Posterior vena cava (tissue), 2 donors: ENCODE data around the gene SLC2A9. TPM values are rescaled to one million over a fixed set of nuclear protein-coding genes. Genes with fewer than 3 reads are reported as not detected.

Experiments used
- DNase-seq: peaks from one replicate; pipeline ENCODE4 v3.0.0-alpha.2; 2020; ENCODE audit warnings: low spot score
- intact Hi-C, 2 donors: fragments of 100-400 bp; cut with DNase I; formaldehyde crosslinking; loops; one replicate each; pipeline versions ENCODE4 v1.14.1 to v1.14.2; 2022 to 2023
- long read RNA-seq, 2 donors: library from polyadenylated mRNA; unstranded; transcript quantifications; one replicate each; pipeline ENCODE4 v2.0.0, GENCODE V29; 2020 to 2021
- total RNA-seq, 2 donors: library from RNA; stranded (reverse); fragmentation: NEBNext Ultra II Directional; extraction: Animal tissue kit (Norgen Biotek cat#: 25700); gene quantifications; one replicate each; pipeline ENCODE4 v1.2.1, GENCODE V29; 2021
- donor health status: DM: yes; HTN: yes; CAD: no.
- donor health status: DM: yes; HTN: yes; CAD: no.

The SLC2A9 gene
- total RNA-seq = 10 to 100 TPM in 1 of 2 donors, 1 to 10 TPM in 1; 8.4 to 10.3 TPM
- long read RNA-seq, donor 1, partial matches to known transcripts = 0 of 5 reads
- long read RNA-seq, donor 1, other reads (novel, unspliced or antisense) = 5 of 5 reads
- long read RNA-seq, donor 2, partial matches to known transcripts = 2 of 9 reads
- long read RNA-seq, donor 2, other reads (novel, unspliced or antisense) = 4 of 9 reads

DNA sequence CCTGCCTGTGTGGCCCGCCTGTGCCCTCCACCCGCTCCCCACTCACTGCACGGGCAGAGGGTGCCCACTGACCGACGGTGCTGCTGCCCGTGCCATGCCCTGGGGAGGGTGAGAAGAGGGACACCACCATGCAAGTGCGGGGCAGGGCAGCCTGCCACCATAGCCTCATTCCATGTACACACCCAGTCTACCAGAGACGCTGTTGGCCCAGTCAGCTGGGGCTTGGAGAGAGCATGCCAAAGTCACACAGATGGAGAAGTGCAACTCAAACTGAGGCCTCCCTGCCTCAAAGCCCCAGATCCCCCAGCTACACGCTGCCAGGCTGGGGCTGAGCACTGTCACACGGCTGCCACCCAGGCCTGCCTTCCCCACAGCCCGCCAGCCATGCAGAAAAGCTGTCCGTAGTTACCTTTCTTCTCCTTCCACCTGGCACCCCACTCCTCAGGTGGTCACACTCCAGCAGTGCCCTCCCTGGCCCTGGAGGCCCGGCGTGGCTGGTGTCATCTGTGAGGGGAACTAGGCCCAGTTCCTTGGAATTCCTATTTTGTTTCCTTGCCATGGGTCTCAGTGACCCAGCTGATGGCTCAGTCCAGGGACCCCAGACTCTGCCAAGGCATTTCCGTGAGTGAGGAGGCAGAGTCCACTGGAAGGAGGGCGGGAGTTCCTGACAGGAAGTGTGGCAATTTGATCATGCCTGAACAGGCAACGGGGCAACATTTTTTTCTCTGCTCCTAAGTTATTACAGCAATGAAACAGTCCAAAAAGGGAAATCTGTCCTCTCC lies at the start of gene SLC2A9:
SLC2A9 (minus strand) TSS at position 627 of the 782 bp plus-strand sequence; CDS start at position 559, 68 bp downstream.
- no peak for DNase-seq
- intact Hi-C loops = no loop called here

- no peak for DNase-seq
- intact Hi-C loops = loop anchor here (10.0 kb wide), 1 partner anchor 304 kb away; no protein-coding TSS in a partner anchor
Measured at GRCh38 chr4:10069075-10069642, 47.9 kb upstream of the SLC2A9 start.

- intact Hi-C loops = loop anchor here (10.0 kb wide), 1 partner anchor 302 kb away; no protein-coding TSS in a partner anchor
- DNase-seq = no peak
Measured at GRCh38 chr4:10066670-10067651, 45.7 kb upstream of the SLC2A9 start.

- intact Hi-C loops = loop anchor here (10.0 kb wide), 1 partner anchor 301 kb away; no protein-coding TSS in a partner anchor
- no peak for DNase-seq
Measured at GRCh38 chr4:10066206-10066605, 44.9 kb upstream of the SLC2A9 start.

DNA sequence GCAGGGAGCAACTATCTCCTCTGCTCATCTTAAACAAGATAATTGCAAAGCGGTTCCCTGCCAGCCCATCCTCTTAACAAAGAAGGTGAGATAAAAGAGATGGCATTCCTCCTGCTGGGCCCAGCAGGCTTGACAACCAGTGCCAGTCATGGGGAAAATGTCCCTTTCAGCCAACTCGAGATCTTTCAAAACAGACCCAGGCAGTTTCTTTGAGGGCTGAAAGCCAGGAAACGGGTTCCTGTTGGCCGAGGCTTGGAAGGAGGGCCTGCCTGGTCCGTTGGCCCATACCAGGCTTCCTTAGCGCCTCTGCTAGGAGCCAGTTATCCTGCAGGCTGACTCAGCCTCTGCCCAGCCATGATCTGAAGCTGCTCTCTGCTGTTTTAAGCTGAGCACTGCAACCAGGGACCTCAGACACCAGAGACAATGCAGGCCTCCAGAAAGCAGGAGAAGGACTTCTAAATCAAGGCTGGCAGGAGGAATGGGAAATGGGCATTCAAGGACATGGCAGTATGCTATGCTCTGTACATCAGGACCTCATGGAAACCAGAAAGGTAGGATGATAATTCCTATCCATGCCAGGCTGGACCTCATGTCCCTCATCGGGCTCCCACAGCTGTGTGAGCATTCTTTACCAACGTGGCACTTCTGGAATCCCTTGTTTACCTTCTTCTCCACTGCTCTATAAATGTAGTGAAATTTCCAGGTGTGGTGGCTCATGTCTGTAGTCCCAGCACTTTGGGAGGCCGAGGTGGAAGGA lies 42.4 kb upstream of the SLC2A9 start:
- intact Hi-C loops = loop anchor here (1.0 to 10.0 kb wide), 2 partner anchors 29 to 299 kb away; no protein-coding TSS in a partner anchor
- peak; percentile 92 for DNase-seq

GRCh38 chr4:10061650-10062415 lies 40.5 kb upstream of the SLC2A9 start:
- DNase-seq = no peak
- intact Hi-C loops = loop anchor here (10.0 kb wide), 1 partner anchor 297 kb away; no protein-coding TSS in a partner anchor

DNA sequence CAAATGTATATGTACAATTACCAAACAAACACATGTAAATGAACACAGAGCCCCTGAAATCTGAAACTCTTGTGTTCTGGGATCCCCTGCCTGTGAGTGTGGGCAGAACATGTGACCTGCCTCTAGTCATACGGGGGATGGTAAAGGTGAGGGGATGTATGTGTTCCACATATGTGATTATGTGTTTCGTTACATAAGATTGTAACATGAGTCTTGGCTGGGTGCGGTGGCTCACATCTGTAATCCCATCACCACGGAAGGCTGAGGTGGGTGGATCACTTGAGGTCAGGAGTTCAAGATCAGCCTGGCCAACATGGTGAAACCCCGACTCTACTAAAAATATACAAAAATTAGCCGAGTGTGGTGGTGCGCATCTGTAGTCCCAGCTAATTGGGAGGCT lies 37.1 kb upstream of the SLC2A9 start:
- intact Hi-C loops = no loop called here
- no peak for DNase-seq

- no peak for DNase-seq
- intact Hi-C loops = no loop called here
Measured at GRCh38 chr4:10057023-10057395, 35.7 kb upstream of the SLC2A9 start.

DNA sequence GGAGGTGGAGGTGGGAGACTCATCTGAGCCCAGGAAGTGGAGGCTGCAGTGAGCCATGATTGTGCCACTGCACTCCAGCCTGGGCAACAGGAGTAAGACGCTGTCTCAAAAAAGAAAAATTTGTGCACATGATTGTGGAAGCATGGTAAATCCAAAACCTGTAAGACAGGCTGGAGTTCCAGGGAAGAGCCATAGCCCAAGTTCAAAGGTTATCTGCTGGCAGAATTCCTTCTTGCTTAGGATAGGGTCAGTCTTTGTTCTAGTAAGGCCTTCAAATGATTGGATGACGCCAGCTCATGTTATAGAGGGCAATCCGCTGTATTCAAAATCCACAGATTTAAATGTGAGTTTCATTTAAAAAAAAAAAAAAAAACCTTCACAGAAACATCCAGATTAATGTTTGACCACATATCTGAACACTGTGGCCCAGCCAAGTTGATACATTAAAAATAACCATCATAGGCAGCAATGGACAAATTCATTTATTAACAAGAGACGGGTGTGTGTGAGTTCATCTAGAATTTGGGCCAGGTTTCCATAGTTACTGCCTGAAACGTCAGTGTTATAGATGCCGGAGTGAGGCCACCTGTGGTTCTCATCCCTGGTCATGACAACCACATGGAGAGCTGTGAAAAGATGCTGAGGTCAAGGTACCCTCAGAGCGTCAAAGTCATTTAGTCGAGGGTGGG lies 35.2 kb upstream of the SLC2A9 start:
- no peak for DNase-seq
- intact Hi-C loops = no loop called here

GRCh38 chr4:10055871-10056270 lies 34.6 kb upstream of the SLC2A9 start:
- intact Hi-C loops = no loop called here
- DNase-seq = no peak

- intact Hi-C loops = no loop called here
- no peak for DNase-seq
Measured at GRCh38 chr4:10054571-10055041, 33.3 kb upstream of the SLC2A9 start.

DNA sequence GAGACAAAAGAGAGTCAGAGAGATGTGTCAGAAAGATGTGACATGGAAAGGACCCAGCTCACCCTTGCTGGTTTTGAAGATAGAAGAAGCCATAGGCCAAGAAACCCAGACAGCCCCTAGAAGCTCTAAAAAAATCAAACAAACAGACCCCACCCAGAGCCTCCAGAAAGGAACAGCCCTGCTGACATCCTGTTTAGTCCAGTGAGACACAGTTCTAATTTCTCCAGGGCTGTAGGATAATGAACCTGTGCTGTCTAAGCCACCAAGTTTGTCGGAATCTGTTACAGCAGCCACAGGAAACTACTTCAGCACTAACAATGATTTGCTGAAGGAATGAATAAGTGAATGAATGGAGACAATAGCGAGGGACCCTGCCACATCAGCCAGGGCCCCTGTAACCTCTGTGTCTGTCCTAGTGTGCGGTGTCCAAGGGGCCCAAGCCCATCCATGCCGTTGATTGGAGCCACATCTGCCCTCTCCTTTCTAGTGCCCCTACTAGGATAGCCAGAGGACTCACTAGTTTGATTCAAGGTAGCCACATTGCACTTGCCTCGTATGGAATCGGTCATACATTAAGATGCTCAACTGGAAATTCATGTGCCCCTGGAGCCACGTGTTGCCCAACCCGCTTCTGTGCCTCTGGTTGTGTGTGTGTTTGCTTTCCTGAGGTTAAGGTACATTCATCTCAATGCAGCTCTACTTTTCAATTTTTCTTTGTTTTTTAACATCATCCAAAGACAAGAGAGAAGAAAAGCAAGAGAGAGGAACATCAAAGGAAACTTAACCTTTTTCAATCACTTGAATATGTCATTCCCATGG lies 32.5 kb upstream of the SLC2A9 start:
- no peak for DNase-seq

GRCh38 chr4:10051517-10052135 lies 30.3 kb upstream of the SLC2A9 start:
- intact Hi-C loops = no loop called here
- DNase-seq = no peak

More for the DNA sequence above, 32.5 kb upstream of the SLC2A9 start:
- intact Hi-C loops = no loop called here

DNA sequence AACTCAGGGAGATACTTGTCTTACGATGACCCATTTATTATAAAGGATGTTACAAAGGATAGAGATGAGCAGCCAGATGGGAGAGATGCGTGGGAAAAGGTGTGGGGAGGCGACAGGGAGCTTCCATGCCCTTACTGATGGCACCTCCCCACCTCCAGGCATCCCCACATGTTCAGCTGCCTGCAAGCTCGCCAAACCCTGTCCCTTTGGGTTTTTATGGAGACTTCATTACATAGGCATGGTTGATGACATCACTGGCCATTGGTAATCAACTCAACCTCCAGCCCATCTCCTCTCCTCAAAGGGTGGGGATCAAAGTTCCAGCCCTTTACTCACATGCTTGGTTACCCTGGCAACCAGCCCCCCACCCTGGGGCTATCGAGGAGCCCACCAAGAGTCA lies 29.4 kb upstream of the SLC2A9 start:
- no peak for DNase-seq
- intact Hi-C loops = no loop called here

- intact Hi-C loops = no loop called here
- no peak for DNase-seq
Measured at GRCh38 chr4:10050261-10050661, 29.0 kb upstream of the SLC2A9 start.
